Ascending aorta (tissue), 2 donors: ENCODE results near the gene CSMD2. TPM values are rescaled to one million over a fixed set of nuclear protein-coding genes. Genes with fewer than 3 reads are reported as not detected.

Experiments used
- DNase-seq, 2 donors: peaks; one replicate each; pipeline ENCODE4 v3.0.0-alpha.2; 2019; ENCODE audit warnings: low spot score in 2 of 2
- H3K27ac ChIP-seq, 2 donors: fragments of 200-600 bp; sonication (generic); one replicate each; pipeline ENCODE4 v1.5.1; 2016 to 2017; ENCODE audit warnings: mild to moderate bottlenecking in 1 of 2
- H3K27me3 ChIP-seq: fragments of 200-600 bp; sonication (generic); one replicate; pipeline ENCODE4 v1.5.1; 2017
- H3K36me3 ChIP-seq, 2 donors: fragments of 200-600 bp; sonication (generic); one replicate each; pipeline ENCODE4 v1.5.1; 2016
- H3K4me1 ChIP-seq, 2 donors: fragments of 200-600 bp; sonication (generic); one replicate each; pipeline ENCODE4 v1.5.1; 2016 to 2017; ENCODE audit warnings: mild to moderate bottlenecking in 1 of 2
- H3K4me3 ChIP-seq, 2 donors: fragments of 200-600 bp; sonication (generic); one replicate each; pipeline ENCODE4 v1.5.1; 2016 to 2017; ENCODE audit warnings: mild to moderate bottlenecking in 1 of 2
- H3K9me3 ChIP-seq, 2 donors: fragments of 200-600 bp; sonication (generic); one replicate each; pipeline ENCODE4 v1.5.1; 2016
- CTCF ChIP-seq, 3 experiments: fragments of 200-600 bp in 2 of 3; fragments of 450-650 bp in 1 of 3; sonication (generic) in 2 of 3; IDR thresholded peaks; one replicate each; pipeline ENCODE4 v1.5.1; 2016 to 2019; ENCODE audit warnings: antibody characterized with exemption in 3 of 3, mild to moderate bottlenecking in 1 of 3, moderate library complexity in 1 of 3
- intact Hi-C: fragments of 100-400 bp; cut with DNase I; formaldehyde crosslinking; loops from one replicate; pipeline ENCODE4 v1.15.1; 2023
- total RNA-seq: library from RNA; depleted of rRNA; stranded (reverse); fragments of >200 nt; gene quantifications from one replicate; pipeline ENCODE4 v1.1.0, GENCODE V29; 2016

The CSMD2 gene
- total RNA-seq, 1 donor from 2014 or later = 10.9 TPM

DNA sequence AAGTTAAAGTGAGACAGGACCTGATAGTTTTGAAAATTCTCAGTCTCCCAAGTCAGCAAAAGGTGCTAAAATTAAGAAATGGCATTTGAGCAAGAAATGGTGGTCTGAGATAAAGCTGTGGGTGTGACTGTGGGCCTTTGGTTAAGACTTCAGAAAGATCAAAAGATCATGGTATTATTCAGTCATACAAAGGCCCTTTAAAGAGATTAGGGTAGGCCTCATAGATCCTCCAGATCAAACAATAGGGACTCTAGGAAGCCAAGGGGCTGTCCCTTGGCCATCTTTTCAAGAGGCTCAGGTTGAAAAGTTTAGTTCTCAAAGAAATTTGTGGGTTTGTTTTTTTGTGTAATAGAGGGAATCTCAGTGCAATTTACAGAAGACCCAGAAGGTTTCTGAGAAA lies 292.8 kb downstream of the CSMD2 start:
- no peak for DNase-seq
- Histone ChIP-seq H3K36me3 (no peaks in the 10 kb centered on the region), H3K27ac (no peak overlapping the region), H3K4me3 (no peak overlapping the region), H3K9me3 (no peaks in the 10 kb centered on the region), H3K27me3 (no peaks in the 10 kb centered on the region), H3K4me1 (no peaks in the 10 kb centered on the region)
- no peak for TF ChIP-seq CTCF (IDR thresholded peaks at IDR 0.05)
- intact Hi-C loops = no loop called here

- no peak for TF ChIP-seq CTCF (IDR thresholded peaks at IDR 0.05)
- no peak overlapping the region for H3K4me3 ChIP-seq
- no peaks in the 10 kb centered on the region for H3K36me3 ChIP-seq
- no peak overlapping the region for H3K27ac ChIP-seq
- H3K4me1 ChIP-seq = no peaks in the 10 kb centered on the region
- no peaks in the 10 kb centered on the region for H3K9me3 ChIP-seq
- intact Hi-C loops = no loop called here
- DNase-seq = no peak
- H3K27me3 ChIP-seq = no peaks in the 10 kb centered on the region
These were observed 297.3 kb downstream of the CSMD2 start for GRCh38 chr1:33867684-33868083.

DNA sequence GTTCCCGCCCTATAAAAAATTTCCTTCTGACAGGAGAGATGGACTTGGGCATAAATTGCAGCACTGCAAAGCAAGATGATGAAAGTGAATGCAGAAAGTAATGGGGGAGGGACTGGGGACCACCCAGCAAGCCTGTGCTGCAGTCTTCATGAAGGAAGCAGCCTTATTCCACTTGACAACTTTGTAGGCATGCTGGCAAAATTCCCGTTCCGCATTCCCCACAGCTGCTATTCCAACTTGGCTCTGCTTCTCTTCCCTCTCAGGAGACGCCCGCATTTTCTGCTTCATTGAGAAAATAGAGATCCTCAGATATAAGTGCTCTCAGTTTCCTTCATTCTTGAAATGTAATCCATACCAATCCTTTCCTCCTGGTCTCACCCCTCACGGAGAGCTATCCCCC lies 298.7 kb downstream of the CSMD2 start:
- H3K9me3 ChIP-seq = no peaks in the 10 kb centered on the region
- H3K27me3 ChIP-seq = no peaks in the 10 kb centered on the region
- intact Hi-C loops = no loop called here
- H3K4me3 ChIP-seq = no peak overlapping the region
- H3K4me1 ChIP-seq = no peaks in the 10 kb centered on the region
- H3K36me3 ChIP-seq = no peaks in the 10 kb centered on the region
- DNase-seq = no peak
- no peak overlapping the region for H3K27ac ChIP-seq
- no peak for TF ChIP-seq CTCF (IDR thresholded peaks at IDR 0.05)

- H3K36me3 ChIP-seq = no peaks in the 10 kb centered on the region
- no peaks in the 10 kb centered on the region for H3K9me3 ChIP-seq
- no peaks in the 10 kb centered on the region for H3K27me3 ChIP-seq
- H3K4me3 ChIP-seq = no peak overlapping the region
- no peak for DNase-seq
- intact Hi-C loops = no loop called here
- no peaks in the 10 kb centered on the region for H3K4me1 ChIP-seq
- no peak for TF ChIP-seq CTCF (IDR thresholded peaks at IDR 0.05)
- H3K27ac ChIP-seq = no peak overlapping the region
These were observed 300.3 kb downstream of the CSMD2 start for GRCh38 chr1:33864460-33865389.

DNA sequence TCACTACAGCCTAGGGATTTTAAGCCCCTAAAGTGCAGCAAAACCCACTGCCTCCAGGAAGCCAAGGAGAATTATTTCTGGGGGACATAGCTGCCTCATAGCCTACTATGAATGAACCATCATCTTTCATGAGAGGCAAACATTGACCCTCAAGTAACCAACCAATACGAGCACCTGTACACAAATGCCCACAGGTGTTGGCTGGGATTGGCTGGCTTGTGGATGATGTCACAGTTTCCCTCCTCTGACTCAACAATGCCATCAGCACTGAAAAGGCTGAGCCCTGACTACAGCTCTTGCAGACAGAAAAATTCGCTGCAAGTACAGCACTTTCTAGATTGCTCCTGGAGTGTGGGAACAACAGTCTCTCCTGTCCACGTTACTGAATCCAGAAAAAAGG lies 301.3 kb downstream of the CSMD2 start, which contains the start of gene HMGB4:
Gene HMGB4 (plus strand): TSS at position 301 of the 400 bp plus-strand sequence. CDS start 113 bp downstream, outside the sequence.
- Histone ChIP-seq H3K4me3 (no peak within 1 kb of the TSS), H3K4me1 (no peaks in the 10 kb centered on the region), H3K9me3 (no peaks in the 10 kb centered on the region), H3K27me3 (no peaks in the 10 kb centered on the region), H3K27ac (no peak within 1 kb of the TSS), H3K36me3 (no peaks in the 10 kb centered on the region)
- intact Hi-C loops = no loop called here
- no peak for DNase-seq
- TF ChIP-seq CTCF (IDR thresholded peaks at IDR 0.05) = no peak
